Liver (tissue), 9 donors: ENCODE data around the gene KCTD5. TPM values are rescaled to one million over a fixed set of nuclear protein-coding genes. Genes with fewer than 3 reads are reported as not detected.

Source experiments
- DNase-seq: peaks from one replicate; pipeline ENCODE4 v3.0.0-alpha.2; 2017; ENCODE audit warnings: low spot score
- H3K27ac ChIP-seq, 2 donors: one replicate each; pipeline ENCODE4 v1.7.0; 2013; ENCODE audit warnings: inconsistent platforms in 2 of 2, low read length in 2 of 2, control low read depth in 1 of 2, low read depth in 1 of 2, mild to moderate bottlenecking in 1 of 2
- H3K27me3 ChIP-seq, 4 donors: one replicate each; pipeline versions ENCODE4 v1.6.1 to v1.7.0; 2013; ENCODE audit warnings: low read length in 3 of 4, inconsistent platforms in 1 of 4, mild to moderate bottlenecking in 1 of 4, moderate library complexity in 1 of 4; ENCODE audit not compliant: control insufficient read depth in 4 of 4, insufficient read depth in 4 of 4
- H3K36me3 ChIP-seq, 4 donors: one replicate each; pipeline versions ENCODE4 v1.6.1 to v1.7.0; 2013; ENCODE audit warnings: low read length in 3 of 4, mild to moderate bottlenecking in 3 of 4, low read depth in 1 of 4, moderate library complexity in 1 of 4; ENCODE audit not compliant: control insufficient read depth in 4 of 4, insufficient read depth in 3 of 4
- H3K4me1 ChIP-seq, 4 donors: one replicate each; pipeline versions ENCODE4 v1.6.1 to v1.7.0; 2013; ENCODE audit warnings: low read length in 3 of 4, mild to moderate bottlenecking in 3 of 4, moderate library complexity in 1 of 4; ENCODE audit not compliant: control insufficient read depth in 4 of 4, insufficient read depth in 4 of 4
- H3K4me3 ChIP-seq, 3 donors: one replicate each; pipeline versions ENCODE4 v1.6.1 to v1.7.0; 2013; ENCODE audit warnings: low read length in 3 of 3, control low read depth in 1 of 3, low read depth in 1 of 3, mild to moderate bottlenecking in 1 of 3
- H3K9ac ChIP-seq, 2 donors: one replicate each; pipeline ENCODE4 v1.7.0; 2013; ENCODE audit warnings: low read length in 2 of 2, mild to moderate bottlenecking in 2 of 2, moderate library complexity in 2 of 2, control low read depth in 1 of 2, low read depth in 1 of 2
- H3K9me3 ChIP-seq, 4 donors: one replicate each; pipeline versions ENCODE4 v1.6.1 to v1.7.0; 2013; ENCODE audit warnings: low read length in 3 of 4; ENCODE audit not compliant: control insufficient read depth in 4 of 4
- EGR1 ChIP-seq, 2 donors: IDR thresholded peaks; 2 replicates each; pipeline ENCODE4 v1.6.1; 2016 to 2018; ENCODE audit warnings: antibody characterized with exemption in 2 of 2, low read depth in 2 of 2
- FOXA1 ChIP-seq: IDR thresholded peaks from 2 replicates; pipeline ENCODE4 v1.6.1; 2016; ENCODE audit warnings: antibody characterized with exemption
- HNF4A ChIP-seq, 2 donors: conservative IDR thresholded peaks; 2 replicates each; pipeline ENCODE4 v1.6.1; 2016; ENCODE audit warnings: antibody characterized with exemption in 2 of 2, mild to moderate bottlenecking in 2 of 2
- HNF4G ChIP-seq: IDR thresholded peaks from 2 replicates; pipeline ENCODE4 v1.6.1; 2016; ENCODE audit warnings: antibody characterized with exemption
- JUND ChIP-seq, 2 donors: IDR thresholded peaks; 2 replicates each; pipeline ENCODE4 v1.6.1; 2016; ENCODE audit warnings: antibody characterized with exemption in 2 of 2
- NR2F2 ChIP-seq: IDR thresholded peaks from 2 replicates; pipeline ENCODE4 v1.6.1; 2016; ENCODE audit warnings: antibody characterized with exemption
- RXRA ChIP-seq, 2 donors: IDR thresholded peaks; 2 replicates each; pipeline ENCODE4 v1.6.1; 2017 to 2018; ENCODE audit warnings: antibody characterized with exemption in 2 of 2, mild to moderate bottlenecking in 1 of 2
- SP1 ChIP-seq: IDR thresholded peaks from 2 replicates; pipeline ENCODE4 v1.6.1; 2018; ENCODE audit warnings: antibody characterized with exemption, mild to moderate bottlenecking
- TAF1 ChIP-seq: conservative IDR thresholded peaks from 2 replicates; pipeline ENCODE4 v1.6.1; 2016; ENCODE audit warnings: antibody characterized with exemption, mild to moderate bottlenecking
- YY1 ChIP-seq: IDR thresholded peaks from 2 replicates; pipeline ENCODE4 v1.6.1; 2016; ENCODE audit warnings: antibody characterized with exemption, mild to moderate bottlenecking
- WGBS: extraction: QIAGEN DNeasy Blood & Tissue Kit; methylation state at CpG from one replicate; pipeline ENCODE4 v1.1.7; 2013; 5-methylcytosine and 5-hydroxymethylcytosine counted together
- polyA plus RNA-seq, 2 donors: library from polyadenylated mRNA; stranded (reverse) in 1 of 2; unstranded in 1 of 2; fragments of 200-250 nt in 1 of 2; fragments of >200 nt in 1 of 2; fragmentation: Nextera tagmentation in 1 of 2; extraction: Ambion mirVana in 1 of 2; gene quantifications; one replicate each; pipeline versions ENCODE4 v1.2.1 to v1.2.3, GENCODE V29; 2013 to 2015
- total RNA-seq, 2 donors: library from RNA; depleted of rRNA; stranded (reverse); fragments of >200 nt; gene quantifications; one replicate each; pipeline ENCODE4 v1.2.3, GENCODE V29; 2014
- TF ChIP-seq, protein P1 (sequence below): fragments of 150-350 bp; IDR thresholded peaks from 2 replicates; pipeline ENCODE4 v1.5.1; 2017; ENCODE audit warnings: improper control_type of control experiment, low read depth, low read length; ENCODE audit not compliant: missing input control
- TF ChIP-seq, protein P2 (sequence below): IDR thresholded peaks from 2 replicates; pipeline ENCODE4 v1.6.1; 2016; ENCODE audit warnings: antibody characterized with exemption
- TF ChIP-seq, protein P3 (sequence below): IDR thresholded peaks from 2 replicates; pipeline ENCODE4 v1.6.1; 2016; ENCODE audit warnings: antibody characterized with exemption
- donor health status: healthy.
- donor health status: healthy.
- donor health status: healthy.
- donor health status: healthy.
- donor health status: healthy.

The KCTD5 gene
- total and polyA plus RNA-seq, 4 donors, result 8.3 to 14.2 (median 11.5) TPM

DNA sequence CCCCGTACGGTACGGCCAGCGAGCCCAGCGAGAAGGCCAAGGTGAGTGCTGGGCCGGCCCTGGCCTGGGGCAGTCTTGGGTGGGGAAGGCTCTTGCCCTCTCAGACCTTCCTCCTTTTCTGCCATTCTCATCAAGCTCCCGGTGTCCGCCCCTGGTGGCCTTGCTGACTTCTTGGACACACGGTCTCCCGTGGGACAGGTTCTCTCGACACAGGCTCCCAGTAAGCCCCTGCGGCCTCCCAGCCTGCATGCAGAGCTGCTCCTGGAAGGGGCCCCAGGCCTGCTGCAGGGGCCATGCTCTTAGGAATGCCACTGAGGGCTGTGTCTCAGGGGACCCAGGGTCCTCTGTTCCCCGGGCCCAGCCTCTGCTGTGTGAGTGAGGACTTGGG, 20.1 kb downstream of the KCTD5 start:
- peaks cover 4 to 19% (median 12%) of the 10 kb centered on the region in 4 donors for H3K4me1 ChIP-seq
- TF ChIP-seq TAF1 (no peak), SP1 (no peak), RXRA (IDR thresholded peaks at IDR 0.05) (no peak), HNF4A (conservative IDR thresholded peaks at IDR 0.05) (no peak), YY1 (no peak), EGR1 (IDR thresholded peaks at IDR 0.05; ENCODE audit: low read depth in 2 of 2) (no peak), FOXA1 (no peak), HNF4G (no peak), JUND (IDR thresholded peaks at IDR 0.05) (no peak)
- TF ChIP-seq, protein P1, sequence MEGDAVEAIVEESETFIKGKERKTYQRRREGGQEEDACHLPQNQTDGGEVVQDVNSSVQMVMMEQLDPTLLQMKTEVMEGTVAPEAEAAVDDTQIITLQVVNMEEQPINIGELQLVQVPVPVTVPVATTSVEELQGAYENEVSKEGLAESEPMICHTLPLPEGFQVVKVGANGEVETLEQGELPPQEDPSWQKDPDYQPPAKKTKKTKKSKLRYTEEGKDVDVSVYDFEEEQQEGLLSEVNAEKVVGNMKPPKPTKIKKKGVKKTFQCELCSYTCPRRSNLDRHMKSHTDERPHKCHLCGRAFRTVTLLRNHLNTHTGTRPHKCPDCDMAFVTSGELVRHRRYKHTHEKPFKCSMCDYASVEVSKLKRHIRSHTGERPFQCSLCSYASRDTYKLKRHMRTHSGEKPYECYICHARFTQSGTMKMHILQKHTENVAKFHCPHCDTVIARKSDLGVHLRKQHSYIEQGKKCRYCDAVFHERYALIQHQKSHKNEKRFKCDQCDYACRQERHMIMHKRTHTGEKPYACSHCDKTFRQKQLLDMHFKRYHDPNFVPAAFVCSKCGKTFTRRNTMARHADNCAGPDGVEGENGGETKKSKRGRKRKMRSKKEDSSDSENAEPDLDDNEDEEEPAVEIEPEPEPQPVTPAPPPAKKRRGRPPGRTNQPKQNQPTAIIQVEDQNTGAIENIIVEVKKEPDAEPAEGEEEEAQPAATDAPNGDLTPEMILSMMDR, result no peak
- TF ChIP-seq, protein P2, sequence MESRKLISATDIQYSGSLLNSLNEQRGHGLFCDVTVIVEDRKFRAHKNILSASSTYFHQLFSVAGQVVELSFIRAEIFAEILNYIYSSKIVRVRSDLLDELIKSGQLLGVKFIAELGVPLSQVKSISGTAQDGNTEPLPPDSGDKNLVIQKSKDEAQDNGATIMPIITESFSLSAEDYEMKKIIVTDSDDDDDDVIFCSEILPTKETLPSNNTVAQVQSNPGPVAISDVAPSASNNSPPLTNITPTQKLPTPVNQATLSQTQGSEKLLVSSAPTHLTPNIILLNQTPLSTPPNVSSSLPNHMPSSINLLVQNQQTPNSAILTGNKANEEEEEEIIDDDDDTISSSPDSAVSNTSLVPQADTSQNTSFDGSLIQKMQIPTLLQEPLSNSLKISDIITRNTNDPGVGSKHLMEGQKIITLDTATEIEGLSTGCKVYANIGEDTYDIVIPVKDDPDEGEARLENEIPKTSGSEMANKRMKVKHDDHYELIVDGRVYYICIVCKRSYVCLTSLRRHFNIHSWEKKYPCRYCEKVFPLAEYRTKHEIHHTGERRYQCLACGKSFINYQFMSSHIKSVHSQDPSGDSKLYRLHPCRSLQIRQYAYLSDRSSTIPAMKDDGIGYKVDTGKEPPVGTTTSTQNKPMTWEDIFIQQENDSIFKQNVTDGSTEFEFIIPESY, result no peak
- TF ChIP-seq, protein P3, sequence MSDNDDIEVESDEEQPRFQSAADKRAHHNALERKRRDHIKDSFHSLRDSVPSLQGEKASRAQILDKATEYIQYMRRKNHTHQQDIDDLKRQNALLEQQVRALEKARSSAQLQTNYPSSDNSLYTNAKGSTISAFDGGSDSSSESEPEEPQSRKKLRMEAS, result no peak
- 96% methylated on average over 13 of the region's 13 CpGs for WGBS
- no peak overlapping the region for H3K4me3 ChIP-seq
- DNase-seq, result no peak
- H3K36me3 ChIP-seq, result peaks cover 5 to 61% (median 23%) of the 10 kb centered on the region in 4 donors
- H3K27ac ChIP-seq, result no peak overlapping the region
- no peaks in the 10 kb centered on the region for H3K9me3 ChIP-seq
- H3K9ac ChIP-seq, result no peak overlapping the region
- no peaks in the 10 kb centered on the region for H3K27me3 ChIP-seq

DNA sequence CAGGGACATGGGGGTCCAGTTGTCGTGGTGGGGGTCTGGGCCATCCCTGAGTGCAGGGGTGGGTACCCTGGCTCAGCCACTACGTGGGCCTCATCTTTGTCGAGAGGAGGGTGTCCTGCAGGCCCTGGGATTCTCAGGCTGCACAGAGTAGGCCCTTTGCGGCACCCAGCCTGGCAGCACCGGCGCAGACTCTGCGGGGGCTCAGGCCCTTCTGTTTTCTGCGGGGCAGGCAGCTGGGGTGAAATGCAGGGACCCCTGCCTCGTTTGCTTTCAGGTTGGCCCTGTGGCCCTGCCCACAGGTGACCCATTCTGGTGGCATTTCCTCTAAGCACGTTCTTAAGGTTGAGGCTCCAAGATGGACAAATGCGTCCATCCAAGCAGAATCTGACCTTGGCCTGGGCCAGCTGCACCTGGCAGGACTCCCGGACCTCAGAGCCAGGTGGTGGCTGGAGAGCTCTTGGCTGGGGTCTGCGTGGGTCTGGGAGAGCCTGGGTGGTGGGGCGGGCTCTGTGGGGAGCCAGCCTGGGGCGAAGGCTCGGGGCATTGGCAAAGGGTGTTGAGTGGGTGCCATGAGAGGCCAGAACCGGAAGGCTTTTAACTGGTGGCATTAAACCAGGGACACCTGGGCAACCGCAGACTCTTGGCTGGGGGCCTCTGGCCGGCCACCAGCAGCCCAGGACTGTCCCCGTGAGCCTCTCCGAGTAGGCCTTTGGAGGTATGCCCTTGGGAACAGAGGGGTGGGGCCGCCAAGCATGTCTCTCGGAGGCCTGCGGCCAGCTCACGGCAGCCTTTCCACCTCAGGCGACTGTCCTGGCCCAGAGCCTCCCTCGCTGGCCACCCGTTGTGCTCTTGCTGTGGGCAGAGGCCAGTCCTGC, 20.8 kb downstream of the KCTD5 start:
- H3K4me3 ChIP-seq, result no peak overlapping the region
- no peak overlapping the region for H3K9ac ChIP-seq
- WGBS, result 51% methylated on average over 28 of the region's 28 CpGs
- peaks cover 12 to 62% (median 26%) of the 10 kb centered on the region in 4 donors for H3K36me3 ChIP-seq
- peak overlapping the region in 1 of 2 donors; percentile 21 for H3K27ac ChIP-seq
- no peak for TF ChIP-seq NR2F2
- TF ChIP-seq EGR1 (IDR thresholded peaks at IDR 0.05; ENCODE audit: low read depth in 2 of 2), result no peak
- TF ChIP-seq YY1, result no peak
- TF ChIP-seq HNF4A (conservative IDR thresholded peaks at IDR 0.05), result peak in 1 of 2 donors; percentile 33
- peak in 1 of 2 donors; percentile 37 for TF ChIP-seq RXRA (IDR thresholded peaks at IDR 0.05)
- H3K9me3 ChIP-seq, result no peaks in the 10 kb centered on the region
- no peak for DNase-seq
- H3K27me3 ChIP-seq, result no peaks in the 10 kb centered on the region
- H3K4me1 ChIP-seq, result peaks cover 4 to 19% (median 12%) of the 10 kb centered on the region in 4 donors
